SK-N-SH treated with all-trans-retinoic acid at 6 μM for 48 hours (cell line): ENCODE measurements around the gene HTR2B.

ENCODE experiments used
- ATAC-seq: fragments of 200-7000 bp; cut with Tn5 transposase; 3 replicates; pipeline ENCODE4 v1.9.1; 2020; ENCODE audit warnings: mild to moderate bottlenecking, moderate library complexity
- ARNTL ChIP-seq: fragments of 450-650 bp; formaldehyde crosslinking; IDR thresholded peaks from 2 replicates; pipeline ENCODE4 v1.5.0; 2020; ENCODE audit warnings: low read depth, mild to moderate bottlenecking, moderate library complexity, borderline replicate concordance
- BACH2 ChIP-seq: fragments of 250-450 bp; sonication (Bioruptor Pico); IDR thresholded peaks from 2 replicates; pipeline ENCODE4 v1.9.0; 2021; ENCODE audit warnings: mild to moderate bottlenecking, borderline replicate concordance
- CREB5 ChIP-seq: fragments of 250-450 bp; sonication (Bioruptor Pico); IDR thresholded peaks from 2 replicates; pipeline ENCODE4 v1.5.1; 2020; ENCODE audit warnings: low read depth, mild to moderate bottlenecking, moderate library complexity
- CSDC2 ChIP-seq: fragments of 250-450 bp; sonication (Bioruptor Pico); IDR thresholded peaks from 2 replicates; pipeline ENCODE4 v1.5.0; 2020; ENCODE audit warnings: mild to moderate bottlenecking, moderate library complexity
- CSRNP3 ChIP-seq: fragments of 250-450 bp; sonication (Bioruptor Pico); IDR thresholded peaks from 2 replicates; pipeline ENCODE4 v1.5.1; 2021; ENCODE audit warnings: mild to moderate bottlenecking, moderate library complexity
- ESRRG ChIP-seq: fragments of 250-450 bp; sonication (Bioruptor Pico); IDR thresholded peaks from 2 replicates; pipeline ENCODE4 v1.6.1; 2021; ENCODE audit warnings: mild to moderate bottlenecking
- GLIS3 ChIP-seq: fragments of 250-450 bp; sonication (Bioruptor Pico); IDR thresholded peaks from 2 replicates; pipeline ENCODE4 v1.5.0; 2020; ENCODE audit warnings: mild to moderate bottlenecking, moderate library complexity
- ISL1 ChIP-seq: fragments of 250-450 bp; sonication (Bioruptor Pico); IDR thresholded peaks from 2 replicates; pipeline ENCODE4 v2.1.2; 2022; ENCODE audit warnings: mild to moderate bottlenecking, moderate library complexity
- OSR1 ChIP-seq: fragments of 250-450 bp; sonication (Bioruptor Pico); IDR thresholded peaks from 2 replicates; pipeline ENCODE4 v1.8.0; 2022; ENCODE audit warnings: moderate library complexity, mild to moderate bottlenecking, inconsistent platforms
- PATZ1 ChIP-seq: fragments of 250-450 bp; sonication (Bioruptor Pico); IDR thresholded peaks from 2 replicates; pipeline ENCODE4 v1.8.0; 2020; ENCODE audit warnings: mild to moderate bottlenecking, moderate library complexity, borderline replicate concordance
- POU6F1 ChIP-seq: fragments of 250-450 bp; sonication (Bioruptor Pico); IDR thresholded peaks from 2 replicates; pipeline ENCODE4 v1.8.0; 2021; ENCODE audit warnings: low read depth, mild to moderate bottlenecking, moderate library complexity, borderline replicate concordance
- PPARA ChIP-seq: fragments of 250-450 bp; sonication (Bioruptor Pico); IDR thresholded peaks from 2 replicates; pipeline ENCODE4 v1.5.0; 2020; ENCODE audit warnings: mild to moderate bottlenecking, borderline replicate concordance
- RARB ChIP-seq: fragments of 250-450 bp; sonication (Bioruptor Pico); IDR thresholded peaks from 2 replicates; pipeline ENCODE4 v1.8.0; 2021; ENCODE audit warnings: mild to moderate bottlenecking, moderate library complexity
- SNAI2 ChIP-seq: fragments of 250-450 bp; sonication (Bioruptor Pico); IDR thresholded peaks from 2 replicates; pipeline ENCODE4 v1.5.0; 2020; ENCODE audit warnings: mild to moderate bottlenecking, moderate library complexity
- TCF4 ChIP-seq: fragments of 250-450 bp; sonication (Bioruptor Pico); IDR thresholded peaks from 2 replicates; pipeline ENCODE4 v1.8.0; 2021; ENCODE audit warnings: mild to moderate bottlenecking, moderate library complexity, borderline replicate concordance
- TOX ChIP-seq: fragments of 250-450 bp; sonication (Bioruptor Pico); IDR thresholded peaks from 2 replicates; pipeline ENCODE4 v1.8.0; 2021; ENCODE audit warnings: mild to moderate bottlenecking, moderate library complexity, borderline replicate concordance
- TSHZ2 ChIP-seq: fragments of 250-450 bp; sonication (Bioruptor Pico); IDR thresholded peaks from 2 replicates; pipeline ENCODE4 v1.5.0; 2020; ENCODE audit warnings: mild to moderate bottlenecking, moderate library complexity
- ZC3H10 ChIP-seq: fragments of 250-450 bp; sonication (Bioruptor Pico); IDR thresholded peaks from 2 replicates; pipeline ENCODE4 v1.5.1; 2021; ENCODE audit warnings: mild to moderate bottlenecking, moderate library complexity
- ZFP3 ChIP-seq: fragments of 250-450 bp; sonication (Bioruptor Pico); IDR thresholded peaks from 2 replicates; pipeline ENCODE4 v1.5.0; 2020; ENCODE audit warnings: mild to moderate bottlenecking, moderate library complexity
- ZFP30 ChIP-seq: fragments of 450-650 bp; formaldehyde crosslinking; IDR thresholded peaks from 2 replicates; pipeline ENCODE4 v1.5.0; 2022; ENCODE audit warnings: mild to moderate bottlenecking, moderate library complexity
- ZNF565 ChIP-seq: fragments of 450-650 bp; formaldehyde crosslinking; conservative IDR thresholded peaks from 2 replicates; pipeline ENCODE4 v1.5.0; 2020; ENCODE audit warnings: low read depth, mild to moderate bottlenecking, moderate library complexity
- ZNF70 ChIP-seq: fragments of 450-650 bp; formaldehyde crosslinking; IDR thresholded peaks from 2 replicates; pipeline ENCODE4 v1.5.0; 2020; ENCODE audit warnings: mild to moderate bottlenecking, moderate library complexity
- ZNF8 ChIP-seq: fragments of 450-650 bp; formaldehyde crosslinking; IDR thresholded peaks from 2 replicates; pipeline ENCODE4 v1.5.0; 2020; ENCODE audit warnings: mild to moderate bottlenecking, moderate library complexity

Gene HTR2B

GRCh38 chr2:231170055-231170454, 45.2 kb upstream of the HTR2B start:
- ATAC-seq: peak; percentile 91
- TF ChIP-seq GLIS3 (no peak), ISL1 (CRISPR knock-in tag) (peak; percentile 56), POU6F1 (CRISPR knock-in tag) (no peak), RARB (CRISPR knock-in tag) (no peak), ZNF565 (CRISPR knock-in tag) (no peak), ZFP30 (CRISPR knock-in tag) (no peak), OSR1 (CRISPR knock-in tag) (no peak), TOX (CRISPR knock-in tag) (no peak), TSHZ2 (CRISPR knock-in tag) (no peak), SNAI2 (CRISPR knock-in tag) (no peak; the same call in 1 of the 2 replicates), ZNF8 (no peak), ZNF70 (CRISPR knock-in tag) (peak; percentile 55), ZC3H10 (no peak), CSDC2 (no peak), CSRNP3 (no peak)
- TF ChIP-seq, all 23 proteins: peak for 2

GRCh38 chr2:231169488-231169887, 44.6 kb upstream of the HTR2B start:
- peak; percentile 59 for ATAC-seq
- 0 out of 2 replicates have a peak, but pooled peaks have one; percentile 41 for TF ChIP-seq GLIS3
- TF ChIP-seq ZNF70 (CRISPR knock-in tag): no peak
- TF ChIP-seq ZC3H10: no peak
- no peak for TF ChIP-seq ESRRG
- TF ChIP-seq CSDC2: no peak
- no peak for TF ChIP-seq PATZ1 (CRISPR knock-in tag)
- no peak for TF ChIP-seq PPARA
- TF ChIP-seq TSHZ2 (CRISPR knock-in tag): peak; percentile 98
- no peak for TF ChIP-seq RARB (CRISPR knock-in tag)
- peak; percentile 73 for TF ChIP-seq ZFP3 (CRISPR knock-in tag)
- TF ChIP-seq BACH2 (CRISPR knock-in tag): no peak
- TF ChIP-seq POU6F1 (CRISPR knock-in tag): no peak
- no peak for TF ChIP-seq ARNTL (CRISPR knock-in tag)
- TF ChIP-seq ZNF8: no peak
- no peak for TF ChIP-seq CREB5 (CRISPR knock-in tag)
- peak; percentile 62; the same call in 1 of the 2 replicates for TF ChIP-seq SNAI2 (CRISPR knock-in tag)
- no peak for TF ChIP-seq CSRNP3
- TF ChIP-seq ZFP30 (CRISPR knock-in tag): no peak
- TF ChIP-seq TCF4 (CRISPR knock-in tag): peak; percentile 94
- TF ChIP-seq OSR1 (CRISPR knock-in tag): no peak
- TF ChIP-seq ISL1 (CRISPR knock-in tag): peak; percentile 36; the same call in 1 of the 2 replicates
- no peak for TF ChIP-seq TOX (CRISPR knock-in tag)
- no peak; the same call in 1 of the 2 replicates for TF ChIP-seq ZNF565 (CRISPR knock-in tag)
